NCI-H2227 treated with DMSO at 0.1 percent for 48 hours (cell line): ENCODE data around the gene CBARP.

ENCODE experiments used
- DNase-seq: peaks from one replicate; lab custom pipeline; 2025; lab: John Stamatoyannopoulos, UW

The CBARP gene

GRCh38 chr19:1238369-1239303, 831 bp upstream of the CBARP start:
- DNase-seq, result no peak

GRCh38 chr19:1237027-1237659, 662 bp downstream of the CBARP start:
- no peak for DNase-seq

- DNase-seq, result peak; percentile 29
Measured at GRCh38 chr19:1236576-1236975, 1.2 kb downstream of the CBARP start.

GRCh38 chr19:1235625-1236538, 1.9 kb downstream of the CBARP start:
- no peak for DNase-seq

- DNase-seq, result no peak
Measured at GRCh38 chr19:1234955-1235380, 2.8 kb downstream of the CBARP start.

GRCh38 chr19:1234051-1234954, 3.5 kb downstream of the CBARP start:
- DNase-seq, result no peak

- DNase-seq, result no peak
Measured at GRCh38 chr19:1233115-1233667, 4.6 kb downstream of the CBARP start.

- DNase-seq, result no peak
Measured at GRCh38 chr19:1232652-1233072, 5.1 kb downstream of the CBARP start.

GRCh38 chr19:1231729-1232637, 5.8 kb downstream of the CBARP start:
- DNase-seq, result no peak

GRCh38 chr19:1230783-1231489, 6.9 kb downstream of the CBARP start:
- no peak for DNase-seq

GRCh38 chr19:1229924-1230782, 7.7 kb downstream of the CBARP start:
- DNase-seq, result no peak

GRCh38 chr19:1229056-1229923, 8.5 kb downstream of the CBARP start:
- DNase-seq, result no peak

GRCh38 chr19:1228161-1228957, 9.4 kb downstream of the CBARP start:
- DNase-seq, result no peak

- DNase-seq, result no peak
Measured at GRCh38 chr19:1227304-1228054, 10.3 kb downstream of the CBARP start.

GRCh38 chr19:1226522-1227303, 11.1 kb downstream of the CBARP start:
- DNase-seq, result no peak
